Epithelial cell of proximal tubule (primary cell): ENCODE data around the gene MRPS34. TPM values are rescaled to one million over a fixed set of nuclear protein-coding genes. Genes with fewer than 3 reads are reported as not detected.

Experiments used
- DNase-seq: peaks from one replicate; pipeline ENCODE4 v3.0.0-alpha.2; 2011; ENCODE audit warnings: low read depth
- H3K4me3 ChIP-seq: 2 replicates; pipeline ENCODE4 v1.5.1; 2011; ENCODE audit warnings: low read depth, mild to moderate bottlenecking, low read length
- CTCF ChIP-seq: conservative IDR thresholded peaks from 2 replicates; pipeline ENCODE4 v1.5.1; 2012; ENCODE audit warnings: low read depth, mild to moderate bottlenecking, low read length
- total RNA-seq: library from RNA; depleted of rRNA; stranded (reverse); fragments of >200 nt; gene quantifications from 2 replicates; pipeline ENCODE4 v1.2.3, GENCODE V29; 2015

The MRPS34 gene
- total RNA-seq, 1 donor from 2014 or later = 167 TPM

- no peak for DNase-seq
- no peak for TF ChIP-seq CTCF
- H3K4me3 ChIP-seq = no peak overlapping the region
These were observed 23.5 kb downstream of the MRPS34 start for GRCh38 chr16:1749152-1750117.

GRCh38 chr16:1747934-1748333, 25.0 kb downstream of the MRPS34 start:
- TF ChIP-seq CTCF = no peak
- no peak for DNase-seq
- H3K4me3 ChIP-seq = no peak overlapping the region

GRCh38 chr16:1746693-1747195, 26.2 kb downstream of the MRPS34 start:
- DNase-seq = no peak
- TF ChIP-seq CTCF = no peak
- no peak overlapping the region for H3K4me3 ChIP-seq

- no peak overlapping the region for H3K4me3 ChIP-seq
- no peak for DNase-seq
- no peak for TF ChIP-seq CTCF
These were observed 26.8 kb downstream of the MRPS34 start for GRCh38 chr16:1745900-1746692.

GRCh38 chr16:1745181-1745899, 27.6 kb downstream of the MRPS34 start:
- H3K4me3 ChIP-seq = no peak overlapping the region
- TF ChIP-seq CTCF = no peak
- no peak for DNase-seq

- no peak overlapping the region for H3K4me3 ChIP-seq
- no peak for TF ChIP-seq CTCF
- no peak for DNase-seq
These were observed 28.5 kb downstream of the MRPS34 start for GRCh38 chr16:1744338-1744840.
